Measurements from ENCODE around the gene TEPSIN.

The TEPSIN gene

GRCh38 chr17:81251094-81251708 lies 12.3 kb upstream of the TEPSIN start:
- DNase-seq = no peak
- Histone ChIP-seq H3K9me3 (ENCODE audit: control insufficient read depth, low read length) (no peaks in the 10 kb centered on the region), H3K36me3 (ENCODE audit: control insufficient read depth, insufficient read depth, low read length) (peaks cover 44% of the 10 kb centered on the region), H3K27me3 (replicated peaks; ENCODE audit: control insufficient read depth, insufficient read depth, low read length, poor library complexity, severe bottlenecking) (no peaks in the 10 kb centered on the region), H3K27ac (ENCODE audit: insufficient read depth, low read length, poor library complexity, severe bottlenecking) (no peak overlapping the region), H3K4me3 (ENCODE audit: insufficient read depth, low read depth, low read length, poor library complexity, severe bottlenecking) (no peak overlapping the region), H3K4me1 (ENCODE audit: control insufficient read depth, insufficient read depth, low read length, poor library complexity, severe bottlenecking) (no peaks in the 10 kb centered on the region)

- no peaks in the 10 kb centered on the region for H3K9me3 ChIP-seq (ENCODE audit: control insufficient read depth, low read length)
- no peak for DNase-seq
- no peaks in the 10 kb centered on the region for H3K4me1 ChIP-seq (ENCODE audit: control insufficient read depth, insufficient read depth, low read length, poor library complexity, severe bottlenecking)
- no peak overlapping the region for H3K4me3 ChIP-seq (ENCODE audit: insufficient read depth, low read depth, low read length, poor library complexity, severe bottlenecking)
- H3K27me3 ChIP-seq (replicated peaks; ENCODE audit: control insufficient read depth, insufficient read depth, low read length, poor library complexity, severe bottlenecking) = no peaks in the 10 kb centered on the region
- no peak overlapping the region for H3K27ac ChIP-seq (ENCODE audit: insufficient read depth, low read length, poor library complexity, severe bottlenecking)
- H3K36me3 ChIP-seq (ENCODE audit: control insufficient read depth, insufficient read depth, low read length) = peaks cover 42% of the 10 kb centered on the region
Measured at GRCh38 chr17:81250286-81251093, 11.6 kb upstream of the TEPSIN start.

GRCh38 chr17:81249223-81250040 lies 10.6 kb upstream of the TEPSIN start:
- Histone ChIP-seq H3K36me3 (ENCODE audit: control insufficient read depth, insufficient read depth, low read length) (peaks cover 38% of the 10 kb centered on the region), H3K4me1 (ENCODE audit: control insufficient read depth, insufficient read depth, low read length, poor library complexity, severe bottlenecking) (no peaks in the 10 kb centered on the region), H3K27me3 (replicated peaks; ENCODE audit: control insufficient read depth, insufficient read depth, low read length, poor library complexity, severe bottlenecking) (no peaks in the 10 kb centered on the region), H3K4me3 (ENCODE audit: insufficient read depth, low read depth, low read length, poor library complexity, severe bottlenecking) (no peak overlapping the region), H3K9me3 (ENCODE audit: control insufficient read depth, low read length) (no peaks in the 10 kb centered on the region), H3K27ac (ENCODE audit: insufficient read depth, low read length, poor library complexity, severe bottlenecking) (peak overlapping the region; percentile 32)
- no peak for DNase-seq

- no peaks in the 10 kb centered on the region for H3K9me3 ChIP-seq (ENCODE audit: control insufficient read depth, low read length)
- no peak overlapping the region for H3K27ac ChIP-seq (ENCODE audit: insufficient read depth, low read length, poor library complexity, severe bottlenecking)
- H3K4me3 ChIP-seq (ENCODE audit: insufficient read depth, low read depth, low read length, poor library complexity, severe bottlenecking) = no peak overlapping the region
- peaks cover 38% of the 10 kb centered on the region for H3K36me3 ChIP-seq (ENCODE audit: control insufficient read depth, insufficient read depth, low read length)
- no peaks in the 10 kb centered on the region for H3K27me3 ChIP-seq (replicated peaks; ENCODE audit: control insufficient read depth, insufficient read depth, low read length, poor library complexity, severe bottlenecking)
- no peaks in the 10 kb centered on the region for H3K4me1 ChIP-seq (ENCODE audit: control insufficient read depth, insufficient read depth, low read length, poor library complexity, severe bottlenecking)
- no peak for DNase-seq
Measured at GRCh38 chr17:81248649-81249048, 9.8 kb upstream of the TEPSIN start.

- H3K4me3 ChIP-seq (ENCODE audit: insufficient read depth, low read depth, low read length, poor library complexity, severe bottlenecking) = no peak overlapping the region
- H3K4me1 ChIP-seq (ENCODE audit: control insufficient read depth, insufficient read depth, low read length, poor library complexity, severe bottlenecking) = no peaks in the 10 kb centered on the region
- H3K27ac ChIP-seq (ENCODE audit: insufficient read depth, low read length, poor library complexity, severe bottlenecking) = no peak overlapping the region
- H3K27me3 ChIP-seq (replicated peaks; ENCODE audit: control insufficient read depth, insufficient read depth, low read length, poor library complexity, severe bottlenecking) = no peaks in the 10 kb centered on the region
- DNase-seq = no peak
- no peaks in the 10 kb centered on the region for H3K9me3 ChIP-seq (ENCODE audit: control insufficient read depth, low read length)
- H3K36me3 ChIP-seq (ENCODE audit: control insufficient read depth, insufficient read depth, low read length) = peaks cover 31% of the 10 kb centered on the region
Measured at GRCh38 chr17:81247339-81247990, 8.6 kb upstream of the TEPSIN start.

- Histone ChIP-seq H3K4me3 (ENCODE audit: insufficient read depth, low read depth, low read length, poor library complexity, severe bottlenecking) (no peak overlapping the region), H3K36me3 (ENCODE audit: control insufficient read depth, insufficient read depth, low read length) (peaks cover 24% of the 10 kb centered on the region), H3K27ac (ENCODE audit: insufficient read depth, low read length, poor library complexity, severe bottlenecking) (no peak overlapping the region), H3K4me1 (ENCODE audit: control insufficient read depth, insufficient read depth, low read length, poor library complexity, severe bottlenecking) (peaks cover under 1% of the 10 kb centered on the region), H3K9me3 (ENCODE audit: control insufficient read depth, low read length) (no peaks in the 10 kb centered on the region), H3K27me3 (replicated peaks; ENCODE audit: control insufficient read depth, insufficient read depth, low read length, poor library complexity, severe bottlenecking) (no peaks in the 10 kb centered on the region)
- no peak for DNase-seq
Measured at GRCh38 chr17:81246679-81247338, 8.0 kb upstream of the TEPSIN start.

GRCh38 chr17:81246343-81246670 lies 7.5 kb upstream of the TEPSIN start:
- no peak for DNase-seq
- Histone ChIP-seq H3K9me3 (ENCODE audit: control insufficient read depth, low read length) (no peaks in the 10 kb centered on the region), H3K27ac (ENCODE audit: insufficient read depth, low read length, poor library complexity, severe bottlenecking) (no peak overlapping the region), H3K36me3 (ENCODE audit: control insufficient read depth, insufficient read depth, low read length) (peaks cover 20% of the 10 kb centered on the region), H3K4me3 (ENCODE audit: insufficient read depth, low read depth, low read length, poor library complexity, severe bottlenecking) (no peak overlapping the region), H3K4me1 (ENCODE audit: control insufficient read depth, insufficient read depth, low read length, poor library complexity, severe bottlenecking) (peaks cover 2% of the 10 kb centered on the region), H3K27me3 (replicated peaks; ENCODE audit: control insufficient read depth, insufficient read depth, low read length, poor library complexity, severe bottlenecking) (no peaks in the 10 kb centered on the region)

GRCh38 chr17:81245665-81246342 lies 6.9 kb upstream of the TEPSIN start:
- peaks cover 15% of the 10 kb centered on the region for H3K36me3 ChIP-seq (ENCODE audit: control insufficient read depth, insufficient read depth, low read length)
- H3K9me3 ChIP-seq (ENCODE audit: control insufficient read depth, low read length) = no peaks in the 10 kb centered on the region
- H3K27ac ChIP-seq (ENCODE audit: insufficient read depth, low read length, poor library complexity, severe bottlenecking) = no peak overlapping the region
- no peak overlapping the region for H3K4me3 ChIP-seq (ENCODE audit: insufficient read depth, low read depth, low read length, poor library complexity, severe bottlenecking)
- peaks cover 2% of the 10 kb centered on the region for H3K4me1 ChIP-seq (ENCODE audit: control insufficient read depth, insufficient read depth, low read length, poor library complexity, severe bottlenecking)
- no peak for DNase-seq
- no peaks in the 10 kb centered on the region for H3K27me3 ChIP-seq (replicated peaks; ENCODE audit: control insufficient read depth, insufficient read depth, low read length, poor library complexity, severe bottlenecking)

- H3K36me3 ChIP-seq (ENCODE audit: control insufficient read depth, insufficient read depth, low read length) = peaks cover 9% of the 10 kb centered on the region
- no peaks in the 10 kb centered on the region for H3K9me3 ChIP-seq (ENCODE audit: control insufficient read depth, low read length)
- no peaks in the 10 kb centered on the region for H3K27me3 ChIP-seq (replicated peaks; ENCODE audit: control insufficient read depth, insufficient read depth, low read length, poor library complexity, severe bottlenecking)
- H3K4me3 ChIP-seq (ENCODE audit: insufficient read depth, low read depth, low read length, poor library complexity, severe bottlenecking) = no peak overlapping the region
- no peak overlapping the region for H3K27ac ChIP-seq (ENCODE audit: insufficient read depth, low read length, poor library complexity, severe bottlenecking)
- peaks cover 5% of the 10 kb centered on the region for H3K4me1 ChIP-seq (ENCODE audit: control insufficient read depth, insufficient read depth, low read length, poor library complexity, severe bottlenecking)
- DNase-seq = no peak
Measured at GRCh38 chr17:81245024-81245664, 6.3 kb upstream of the TEPSIN start.
